ENCODE data around the gene SMAP2.

GRCh38 chr1:40371707-40372258 lies 1.7 kb upstream of the SMAP2 start:
- no peak for TF ChIP-seq CTCF (IDR thresholded peaks at IDR 0.05)
- TF ChIP-seq POLR2A (IDR thresholded peaks at IDR 0.05), result no peak

Data from heart left ventricle (tissue), 13 donors.